K562 (cell line): Measurements from ENCODE around the gene STRN3. TPM values are rescaled to one million over a fixed set of nuclear protein-coding genes. Genes with fewer than 3 reads are reported as not detected.

ENCODE experiments used
- CEBPG ChIP-seq, 3 experiments: fragments of 200-800 bp in 1 of 3; sonication (Bioruptor generic) in 1 of 3; sonication (generic) in 1 of 3; formaldehyde crosslinking in 1 of 3; IDR thresholded peaks in 2 of 3; conservative IDR thresholded peaks in 1 of 3; 2 replicates each; pipeline versions ENCODE4 v1.6.1 to v1.8.0; 2016 to 2022; ENCODE audit warnings: missing compliant biosample characterization in 2 of 3, missing genetic modification characterization in 2 of 3, mild to moderate bottlenecking in 1 of 3, missing genetic modification reagents in 1 of 3
- E2F1 ChIP-seq: sonication (generic); formaldehyde crosslinking; IDR thresholded peaks from 2 replicates; pipeline ENCODE4 v1.8.1; 2023; ENCODE audit warnings: mild to moderate bottlenecking, missing genetic modification reagents, moderate library complexity
- HDAC8 ChIP-seq: fragments of 450-650 bp; IDR thresholded peaks from 2 replicates; pipeline ENCODE4 v1.6.1; 2016; ENCODE audit warnings: mild to moderate bottlenecking, missing genetic modification characterization, moderate library complexity, missing compliant biosample characterization
- PHF8 ChIP-seq: fragments of 200-600 bp; sonication (generic); IDR thresholded peaks from 2 replicates; pipeline ENCODE4 v1.6.1; 2012; ENCODE audit warnings: mixed run types, mild to moderate bottlenecking, inconsistent platforms, low read length, moderate library complexity, borderline replicate concordance
- SRSF7 ChIP-seq: fragments of 200-400 bp; formaldehyde crosslinking; optimal IDR thresholded peaks from 2 replicates; pipeline ENCODE3; 2017; ENCODE audit warnings: mild to moderate bottlenecking, low read depth, low read length
- TSC22D4 ChIP-seq: fragments of 450-650 bp; IDR thresholded peaks from 2 replicates; pipeline ENCODE4 v1.6.1; 2016; ENCODE audit warnings: missing genetic modification characterization, missing biosample characterization, control low read depth
- ZC3H11A ChIP-seq: IDR thresholded peaks from 2 replicates; pipeline ENCODE4 v1.6.1; 2012; ENCODE audit warnings: low read depth, low read length, improper control_type of control experiment
- ZNF12 ChIP-seq: sonication (generic); formaldehyde crosslinking; IDR thresholded peaks from 2 replicates; pipeline ENCODE4 v1.4.0; 2020; ENCODE audit warnings: mild to moderate bottlenecking, missing genetic modification reagents
- ZNF41 ChIP-seq: fragments of 250-450 bp; sonication (Bioruptor Pico); conservative IDR thresholded peaks from 2 replicates; pipeline ENCODE4 v1.4.0; 2020; ENCODE audit warnings: mild to moderate bottlenecking
- ZNF436 ChIP-seq: fragments of 250-450, 450-650 bp; sonication (Bioruptor Pico); formaldehyde crosslinking; IDR thresholded peaks from 2 replicates; pipeline ENCODE4 v1.7.0; 2020; ENCODE audit warnings: mild to moderate bottlenecking
- polyA plus RNA-seq, 8 experiments: library from polyadenylated mRNA; depleted of rRNA in 4 of 8; stranded (reverse) in 5 of 8; unstranded in 3 of 8; fragments of >200 nt; fragmentation: Nextera tagmentation in 2 of 8; fragmentation: Illumina TruSeq in 1 of 8; extraction: Ambion mirVana in 2 of 8; extraction: Trizol in 1 of 8; gene quantifications; 2 replicates each; pipeline versions ENCODE4 v1.2.1 to v1.2.3, GENCODE V29; 2011 to 2014; ENCODE audit warnings: inconsistent platforms in 1 of 8, missing spikeins in 1 of 8
- total RNA-seq, 7 experiments: library from RNA; depleted of rRNA in 6 of 7; stranded (reverse); fragments of >200 nt in 6 of 7; fragmentation: Illumina TruSeq in 2 of 7; extraction: Trizol in 2 of 7; gene quantifications; 2 replicates each; pipeline versions ENCODE4 v1.2.1 to v1.2.3, GENCODE V29; 2011 to 2021; ENCODE audit warnings: low replicate concordance in 1 of 7
- TF ChIP-seq, protein P1 (sequence below): fragments of 450-650 bp; conservative IDR thresholded peaks from 2 replicates; pipeline ENCODE4 v1.6.1; 2016; ENCODE audit warnings: missing genetic modification characterization, low read depth, mild to moderate bottlenecking, missing compliant biosample characterization, moderate library complexity
- TF ChIP-seq, protein P2 (sequence below): fragments of 250-450 bp; sonication (Bioruptor Pico); IDR thresholded peaks from 2 replicates; pipeline ENCODE4 v1.9.0; 2021; ENCODE audit warnings: mild to moderate bottlenecking
- TF ChIP-seq, protein P3 (sequence below): fragments of 450-650 bp; IDR thresholded peaks from 2 replicates; pipeline ENCODE4 v1.6.1; 2014; ENCODE audit warnings: low read depth, mild to moderate bottlenecking, moderate library complexity, borderline replicate concordance
- TF ChIP-seq, protein P4 (sequence below): sonication (generic); formaldehyde crosslinking; IDR thresholded peaks from 2 replicates; pipeline ENCODE4 v1.8.0; 2022; ENCODE audit warnings: mild to moderate bottlenecking, missing genetic modification reagents
- TF ChIP-seq, protein P5 (sequence below): fragments of 450-650 bp; IDR thresholded peaks from 2 replicates; pipeline ENCODE4 v1.6.1; 2017; ENCODE audit warnings: antibody characterized with exemption, mild to moderate bottlenecking

Gene STRN3
- total and polyA plus RNA-seq, 9 of the 15 experiments (the other 6 are each of a cell fraction or from before 2014, with no cell fraction given): 5.9 to 29.1 (median 16.0) TPM

DNA sequence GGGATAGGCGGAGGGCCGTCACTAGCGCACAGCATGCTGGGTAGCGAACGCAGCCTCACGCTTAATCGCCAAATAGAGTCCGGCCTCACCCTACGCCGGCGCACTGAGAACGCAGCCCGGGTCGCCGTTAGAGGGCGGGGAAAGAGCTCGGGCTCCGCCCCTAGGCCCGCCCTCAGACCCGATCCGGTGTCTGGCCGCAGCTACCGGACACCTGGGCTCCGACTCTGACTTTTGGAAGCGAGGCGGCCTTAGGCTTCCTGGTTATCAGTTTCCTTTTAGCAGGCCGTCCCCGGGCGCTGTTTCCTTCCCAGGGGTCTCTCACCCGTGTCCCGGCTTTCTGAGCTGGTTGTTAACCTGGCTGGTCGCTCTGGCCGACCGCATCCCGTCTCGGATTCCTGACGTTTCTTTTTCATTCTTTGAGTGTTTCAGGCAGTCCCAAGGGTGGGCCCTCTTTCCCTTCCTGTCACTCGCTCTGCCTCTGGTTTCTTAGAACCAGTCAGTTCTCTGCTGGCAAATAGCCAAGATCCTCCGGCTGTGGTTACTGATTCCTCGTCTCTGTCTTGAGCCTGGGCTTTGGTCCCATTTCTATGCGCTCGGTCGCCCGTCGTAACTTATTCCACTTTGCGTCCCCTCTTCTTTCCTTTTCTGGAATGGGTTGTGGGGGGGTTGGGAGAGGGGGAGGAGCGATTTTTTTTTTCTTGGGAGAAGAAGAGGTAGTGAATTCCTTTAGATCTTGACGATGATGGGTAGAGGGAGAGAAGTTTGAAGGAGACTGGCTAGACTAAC, 464 bp upstream of the STRN3 start (continued):
- TF ChIP-seq CEBPG (CRISPR knock-in tag; IDR thresholded peaks at IDR 0.05): no peak
- no peak for TF ChIP-seq CEBPG (tag; conservative IDR thresholded peaks at IDR 0.05 in 1 of 2, IDR thresholded peaks at IDR 0.05 in 1 of 2)
- TF ChIP-seq PHF8: peak; percentile 54; the same call in 1 of the 2 replicates
- TF ChIP-seq, protein P1, sequence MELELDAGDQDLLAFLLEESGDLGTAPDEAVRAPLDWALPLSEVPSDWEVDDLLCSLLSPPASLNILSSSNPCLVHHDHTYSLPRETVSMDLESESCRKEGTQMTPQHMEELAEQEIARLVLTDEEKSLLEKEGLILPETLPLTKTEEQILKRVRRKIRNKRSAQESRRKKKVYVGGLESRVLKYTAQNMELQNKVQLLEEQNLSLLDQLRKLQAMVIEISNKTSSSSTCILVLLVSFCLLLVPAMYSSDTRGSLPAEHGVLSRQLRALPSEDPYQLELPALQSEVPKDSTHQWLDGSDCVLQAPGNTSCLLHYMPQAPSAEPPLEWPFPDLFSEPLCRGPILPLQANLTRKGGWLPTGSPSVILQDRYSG (tag): no peak
- TF ChIP-seq, protein P2, sequence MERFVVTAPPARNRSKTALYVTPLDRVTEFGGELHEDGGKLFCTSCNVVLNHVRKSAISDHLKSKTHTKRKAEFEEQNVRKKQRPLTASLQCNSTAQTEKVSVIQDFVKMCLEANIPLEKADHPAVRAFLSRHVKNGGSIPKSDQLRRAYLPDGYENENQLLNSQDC: no peak
- TF ChIP-seq ZNF41 (CRISPR knock-in tag): no peak
- TF ChIP-seq TSC22D4: no peak
- no peak for TF ChIP-seq SRSF7
- no peak for TF ChIP-seq ZNF436 (CRISPR knock-in tag)
- TF ChIP-seq, protein P3, sequence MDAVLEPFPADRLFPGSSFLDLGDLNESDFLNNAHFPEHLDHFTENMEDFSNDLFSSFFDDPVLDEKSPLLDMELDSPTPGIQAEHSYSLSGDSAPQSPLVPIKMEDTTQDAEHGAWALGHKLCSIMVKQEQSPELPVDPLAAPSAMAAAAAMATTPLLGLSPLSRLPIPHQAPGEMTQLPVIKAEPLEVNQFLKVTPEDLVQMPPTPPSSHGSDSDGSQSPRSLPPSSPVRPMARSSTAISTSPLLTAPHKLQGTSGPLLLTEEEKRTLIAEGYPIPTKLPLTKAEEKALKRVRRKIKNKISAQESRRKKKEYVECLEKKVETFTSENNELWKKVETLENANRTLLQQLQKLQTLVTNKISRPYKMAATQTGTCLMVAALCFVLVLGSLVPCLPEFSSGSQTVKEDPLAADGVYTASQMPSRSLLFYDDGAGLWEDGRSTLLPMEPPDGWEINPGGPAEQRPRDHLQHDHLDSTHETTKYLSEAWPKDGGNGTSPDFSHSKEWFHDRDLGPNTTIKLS: no peak
- no peak for TF ChIP-seq HDAC8
- no peak for TF ChIP-seq ZC3H11A
- TF ChIP-seq, protein P4, sequence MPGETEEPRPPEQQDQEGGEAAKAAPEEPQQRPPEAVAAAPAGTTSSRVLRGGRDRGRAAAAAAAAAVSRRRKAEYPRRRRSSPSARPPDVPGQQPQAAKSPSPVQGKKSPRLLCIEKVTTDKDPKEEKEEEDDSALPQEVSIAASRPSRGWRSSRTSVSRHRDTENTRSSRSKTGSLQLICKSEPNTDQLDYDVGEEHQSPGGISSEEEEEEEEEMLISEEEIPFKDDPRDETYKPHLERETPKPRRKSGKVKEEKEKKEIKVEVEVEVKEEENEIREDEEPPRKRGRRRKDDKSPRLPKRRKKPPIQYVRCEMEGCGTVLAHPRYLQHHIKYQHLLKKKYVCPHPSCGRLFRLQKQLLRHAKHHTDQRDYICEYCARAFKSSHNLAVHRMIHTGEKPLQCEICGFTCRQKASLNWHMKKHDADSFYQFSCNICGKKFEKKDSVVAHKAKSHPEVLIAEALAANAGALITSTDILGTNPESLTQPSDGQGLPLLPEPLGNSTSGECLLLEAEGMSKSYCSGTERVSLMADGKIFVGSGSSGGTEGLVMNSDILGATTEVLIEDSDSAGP: no peak
- no peak for TF ChIP-seq E2F1 (CRISPR knock-in tag)
- no peak for TF ChIP-seq ZNF12 (CRISPR knock-in tag)
- TF ChIP-seq, protein P5, sequence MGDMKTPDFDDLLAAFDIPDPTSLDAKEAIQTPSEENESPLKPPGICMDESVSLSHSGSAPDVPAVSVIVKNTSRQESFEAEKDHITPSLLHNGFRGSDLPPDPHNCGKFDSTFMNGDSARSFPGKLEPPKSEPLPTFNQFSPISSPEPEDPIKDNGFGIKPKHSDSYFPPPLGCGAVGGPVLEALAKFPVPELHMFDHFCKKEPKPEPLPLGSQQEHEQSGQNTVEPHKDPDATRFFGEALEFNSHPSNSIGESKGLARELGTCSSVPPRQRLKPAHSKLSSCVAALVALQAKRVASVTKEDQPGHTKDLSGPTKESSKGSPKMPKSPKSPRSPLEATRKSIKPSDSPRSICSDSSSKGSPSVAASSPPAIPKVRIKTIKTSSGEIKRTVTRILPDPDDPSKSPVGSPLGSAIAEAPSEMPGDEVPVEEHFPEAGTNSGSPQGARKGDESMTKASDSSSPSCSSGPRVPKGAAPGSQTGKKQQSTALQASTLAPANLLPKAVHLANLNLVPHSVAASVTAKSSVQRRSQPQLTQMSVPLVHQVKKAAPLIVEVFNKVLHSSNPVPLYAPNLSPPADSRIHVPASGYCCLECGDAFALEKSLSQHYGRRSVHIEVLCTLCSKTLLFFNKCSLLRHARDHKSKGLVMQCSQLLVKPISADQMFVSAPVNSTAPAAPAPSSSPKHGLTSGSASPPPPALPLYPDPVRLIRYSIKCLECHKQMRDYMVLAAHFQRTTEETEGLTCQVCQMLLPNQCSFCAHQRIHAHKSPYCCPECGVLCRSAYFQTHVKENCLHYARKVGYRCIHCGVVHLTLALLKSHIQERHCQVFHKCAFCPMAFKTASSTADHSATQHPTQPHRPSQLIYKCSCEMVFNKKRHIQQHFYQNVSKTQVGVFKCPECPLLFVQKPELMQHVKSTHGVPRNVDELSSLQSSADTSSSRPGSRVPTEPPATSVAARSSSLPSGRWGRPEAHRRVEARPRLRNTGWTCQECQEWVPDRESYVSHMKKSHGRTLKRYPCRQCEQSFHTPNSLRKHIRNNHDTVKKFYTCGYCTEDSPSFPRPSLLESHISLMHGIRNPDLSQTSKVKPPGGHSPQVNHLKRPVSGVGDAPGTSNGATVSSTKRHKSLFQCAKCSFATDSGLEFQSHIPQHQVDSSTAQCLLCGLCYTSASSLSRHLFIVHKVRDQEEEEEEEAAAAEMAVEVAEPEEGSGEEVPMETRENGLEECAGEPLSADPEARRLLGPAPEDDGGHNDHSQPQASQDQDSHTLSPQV: no peak
